Activated CD4-positive, alpha-beta memory T cell treated with anti-CD3 and anti-CD28 coated beads, Interleukin-2, amount 10 ng/mL, durations not matched to agents 7 days and 5 days (primary cell): Measurements from ENCODE around the gene MGAT4C. TPM values are rescaled to one million over a fixed set of nuclear protein-coding genes. Genes with fewer than 3 reads are reported as not detected.
"Not testable (repeated sequence)": the region's sequence is repeated elsewhere in the genome, so short reads cannot be mapped to it uniquely, and the experiment has no call there.

Experiments used
- CTCF ChIA-PET: fragments of 350-600 bp; sonication (Branson Sonifier 250); formaldehyde crosslinking; loops from one replicate; lab custom pipeline; 2021; ENCODE audit warnings: antibody characterized with exemption, inconsistent platforms; lab: Charles Lee
- POLR2A ChIA-PET: fragments of 350-600 bp; sonication (Branson Sonifier 250); formaldehyde crosslinking; loops from one replicate; lab custom pipeline; 2021; ENCODE audit warnings: antibody characterized with exemption; lab: Charles Lee
- DNase-seq: peaks from one replicate; pipeline ENCODE4 v3.0.0-alpha.2; 2020
- H3K27ac Mint-ChIP-seq: one replicate; pipeline ENCODE4 v1.8.0; 2021; ENCODE audit warnings: mild to moderate bottlenecking, mixed read lengths
- H3K27me3 Mint-ChIP-seq: one replicate; pipeline ENCODE4 v1.8.0; 2021; ENCODE audit warnings: mixed read lengths
- H3K36me3 Mint-ChIP-seq: one replicate; pipeline ENCODE4 v1.8.0; 2021; ENCODE audit warnings: low read depth, mixed read lengths
- H3K4me1 Mint-ChIP-seq: one replicate; pipeline ENCODE4 v1.8.0; 2021; ENCODE audit warnings: mixed read lengths
- H3K4me3 Mint-ChIP-seq: one replicate; pipeline ENCODE4 v1.8.0; 2021; ENCODE audit warnings: mild to moderate bottlenecking, mixed read lengths
- H3K9me3 Mint-ChIP-seq: one replicate; pipeline ENCODE4 v1.8.0; 2021; ENCODE audit warnings: mixed read lengths
- total RNA-seq, 2 experiments: library from RNA; stranded (reverse); gene quantifications; one replicate each; pipeline ENCODE4 v1.2.3, GENCODE V29; 2021

Gene MGAT4C
- total RNA-seq, 2 experiments from 2014 or later = not detected

DNA sequence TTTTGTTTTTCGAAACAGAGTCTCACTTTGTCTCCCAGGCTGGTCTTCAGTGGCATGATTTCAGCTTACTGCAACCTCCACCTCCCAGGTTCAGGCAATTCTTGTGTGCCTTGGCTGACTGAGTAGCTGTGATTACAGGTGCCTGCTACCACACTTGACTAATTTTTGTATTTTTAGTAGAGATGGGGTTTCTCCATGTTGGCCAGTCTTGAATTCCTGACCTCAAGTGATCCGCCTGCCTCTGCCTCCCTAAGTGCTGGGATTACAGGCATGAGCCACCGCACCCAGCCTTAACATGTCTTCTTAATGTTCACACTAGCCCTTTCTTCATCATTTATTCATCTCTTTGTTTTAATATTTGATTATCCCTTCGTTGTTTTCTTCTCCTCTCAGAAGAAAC is 197.1 kb downstream of the MGAT4C start:
- POLR2A ChIA-PET, H3K9me3 Mint-ChIP-seq, H3K4me3 Mint-ChIP-seq, H3K27me3 Mint-ChIP-seq, DNase-seq, H3K36me3 Mint-ChIP-seq, CTCF ChIA-PET, H3K4me1 Mint-ChIP-seq, H3K27ac Mint-ChIP-seq: not testable (repeated sequence)

DNA sequence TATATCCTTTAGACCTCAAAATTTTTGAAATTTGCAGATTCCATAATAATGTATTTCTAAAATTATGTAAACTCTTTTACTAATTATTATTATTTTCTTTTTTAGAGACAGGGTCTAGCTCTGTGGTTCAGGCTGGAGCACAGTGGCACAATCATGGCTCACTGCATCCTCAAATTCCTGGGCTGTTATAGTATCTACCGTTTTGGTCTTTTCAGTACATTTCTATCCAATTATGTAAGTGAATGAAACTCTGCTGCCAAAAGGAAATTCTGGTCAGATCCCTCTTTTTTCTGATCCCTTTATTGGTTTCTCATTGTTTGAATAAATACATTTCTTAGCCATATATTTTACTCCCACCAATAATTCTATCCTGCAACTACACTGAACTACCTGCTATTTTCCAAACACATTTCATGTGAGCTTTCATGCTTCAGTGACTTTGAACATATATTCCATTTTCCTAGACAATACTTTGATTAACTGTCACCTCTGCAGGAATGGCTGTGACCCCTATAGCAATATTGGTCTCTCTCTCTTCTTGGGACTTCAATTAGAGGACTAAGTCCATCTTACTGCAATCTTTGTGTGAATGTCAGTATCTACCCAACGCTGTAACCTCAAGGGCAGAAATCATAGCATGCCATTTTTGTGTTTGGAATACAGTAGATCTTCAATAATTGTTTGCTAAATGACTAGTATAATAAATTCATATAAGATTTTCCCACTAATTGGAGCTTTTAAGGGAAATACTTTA is 198.9 kb downstream of the MGAT4C start:
- Mint-ChIP-seq H3K4me1 (no peaks in the 10 kb centered on the region), H3K27me3 (no peaks in the 10 kb centered on the region), H3K27ac (no peak overlapping the region), H3K36me3 (no peaks in the 10 kb centered on the region), H3K4me3 (no peak overlapping the region), H3K9me3 (peaks cover 5% of the 10 kb centered on the region)
- ChIA-PET CTCF (no interaction called here), POLR2A (no interaction called here)
- DNase-seq = no peak

DNA sequence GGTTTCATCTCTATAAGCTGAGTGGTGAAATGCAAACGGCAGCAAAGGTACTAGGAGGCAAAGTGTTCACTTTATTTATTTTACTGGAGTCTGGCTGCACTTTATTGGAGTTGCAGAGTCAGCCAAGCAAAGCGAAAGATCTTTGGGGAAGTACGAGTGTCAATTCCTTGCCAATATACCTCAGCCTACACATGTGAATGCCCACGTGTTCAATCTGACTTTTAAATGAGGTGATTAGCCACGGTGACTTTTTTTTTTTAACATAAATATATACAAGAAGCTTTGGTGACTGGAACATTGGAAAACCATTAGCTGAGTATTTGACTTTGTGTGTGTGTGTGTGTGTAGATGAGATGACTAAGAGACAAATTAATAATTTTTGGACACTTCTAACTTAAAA is 203.3 kb downstream of the MGAT4C start:
- DNase-seq = no peak
- Mint-ChIP-seq H3K27me3 (no peaks in the 10 kb centered on the region), H3K4me3 (no peak overlapping the region), H3K36me3 (no peaks in the 10 kb centered on the region), H3K27ac (no peak overlapping the region), H3K9me3 (peaks cover 5% of the 10 kb centered on the region), H3K4me1 (no peaks in the 10 kb centered on the region)
- ChIA-PET POLR2A (no interaction called here), CTCF (no interaction called here)

DNA sequence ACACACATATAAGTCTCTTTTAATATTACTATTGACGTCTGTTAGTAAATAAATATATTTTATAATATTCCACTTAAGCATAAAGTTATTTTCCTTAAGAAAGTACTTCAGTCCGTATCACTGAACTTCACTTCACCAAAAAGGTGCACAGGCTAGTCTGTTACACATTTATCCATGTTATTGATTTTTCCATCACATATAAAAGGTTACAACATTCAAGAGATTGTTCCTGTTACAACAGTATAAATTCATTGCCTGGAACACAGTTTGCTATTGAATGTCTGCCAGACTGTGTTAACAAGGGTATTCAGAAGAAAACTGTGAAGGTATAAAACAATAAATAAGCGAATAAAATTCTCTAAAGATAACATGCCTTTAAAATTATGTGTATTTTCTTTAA is 206.2 kb downstream of the MGAT4C start:
- ChIA-PET POLR2A (no interaction called here), CTCF (no interaction called here)
- H3K27me3 Mint-ChIP-seq = no peaks in the 10 kb centered on the region
- H3K27ac Mint-ChIP-seq = no peak overlapping the region
- peaks cover 7% of the 10 kb centered on the region for H3K9me3 Mint-ChIP-seq
- no peaks in the 10 kb centered on the region for H3K4me1 Mint-ChIP-seq
- H3K36me3 Mint-ChIP-seq = no peaks in the 10 kb centered on the region
- no peak overlapping the region for H3K4me3 Mint-ChIP-seq
- no peak for DNase-seq

DNA sequence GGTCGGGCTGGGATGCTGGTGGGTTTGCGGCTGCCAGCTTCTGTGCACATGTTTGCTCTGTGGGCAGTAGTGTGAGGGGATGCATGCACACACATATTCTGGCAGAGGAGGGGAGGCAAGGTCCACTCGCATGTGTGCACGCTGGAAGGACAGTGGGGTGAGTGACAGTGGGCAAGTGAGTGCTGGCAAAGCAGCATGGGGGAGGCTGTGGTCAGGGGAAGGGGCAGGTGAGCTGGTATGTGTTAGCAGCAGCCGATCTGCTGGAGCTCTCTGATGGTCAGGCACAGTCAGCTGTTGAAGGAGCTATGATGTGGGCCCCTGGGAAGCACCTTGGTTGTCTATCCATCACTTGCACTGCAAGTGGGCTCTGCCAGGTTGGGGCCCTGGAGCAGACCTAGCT is 211.8 kb downstream of the MGAT4C start:
- H3K4me1 Mint-ChIP-seq = no peaks in the 10 kb centered on the region
- no peaks in the 10 kb centered on the region for H3K27me3 Mint-ChIP-seq
- no peak overlapping the region for H3K27ac Mint-ChIP-seq
- ChIA-PET POLR2A (no interaction called here), CTCF (no interaction called here)
- no peaks in the 10 kb centered on the region for H3K36me3 Mint-ChIP-seq
- no peak overlapping the region for H3K4me3 Mint-ChIP-seq
- H3K9me3 Mint-ChIP-seq = peaks cover 17% of the 10 kb centered on the region
- DNase-seq = no peak

DNA sequence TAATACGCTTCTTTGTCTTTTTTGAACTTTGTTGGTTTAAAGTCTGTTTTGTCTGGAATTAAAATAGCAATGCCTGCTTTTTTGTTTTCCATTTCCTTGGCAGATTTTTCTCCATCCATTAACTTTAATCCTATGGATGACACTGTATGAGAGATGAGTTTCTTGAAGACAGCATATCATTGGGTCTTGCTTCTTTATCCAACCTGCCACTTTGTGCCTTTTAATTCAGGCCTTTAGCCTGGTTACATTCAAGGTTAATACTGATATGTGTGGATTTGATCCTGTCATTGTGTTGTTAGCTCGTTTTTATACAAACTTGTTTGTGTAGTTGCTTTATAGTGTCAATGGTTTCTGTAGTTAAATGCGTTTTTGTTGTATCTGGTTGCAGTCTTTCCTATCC is 214.1 kb downstream of the MGAT4C start:
- Mint-ChIP-seq H3K36me3 (no peaks in the 10 kb centered on the region), H3K27ac (no peak overlapping the region), H3K4me1 (no peaks in the 10 kb centered on the region), H3K9me3 (peaks cover 28% of the 10 kb centered on the region), H3K4me3 (no peak overlapping the region), H3K27me3 (no peaks in the 10 kb centered on the region)
- ChIA-PET CTCF (no interaction called here), POLR2A (no interaction called here)
- no peak for DNase-seq

DNA sequence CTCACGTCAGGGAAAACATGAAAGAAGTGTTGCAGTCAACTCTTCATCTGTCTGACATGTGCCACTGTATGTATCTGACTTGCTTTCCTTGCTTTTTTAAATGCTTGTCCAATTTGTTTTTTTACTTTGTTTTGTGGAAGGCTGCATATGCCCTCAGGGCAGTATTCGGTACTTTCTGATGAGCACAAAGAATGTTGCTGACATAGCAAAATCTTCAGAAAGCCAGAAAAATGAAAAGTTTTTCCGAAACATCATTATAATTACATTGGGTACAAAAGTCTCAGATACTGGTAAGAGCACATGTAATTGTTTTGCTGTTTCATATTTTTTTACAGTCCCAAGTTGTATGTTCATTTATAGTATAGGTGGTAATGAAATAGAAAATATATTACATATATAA is 237.8 kb downstream of the MGAT4C start:
- Mint-ChIP-seq H3K4me1 (no peaks in the 10 kb centered on the region), H3K36me3 (no peaks in the 10 kb centered on the region), H3K27ac (no peak overlapping the region), H3K27me3 (no peaks in the 10 kb centered on the region), H3K4me3 (no peak overlapping the region), H3K9me3 (peaks cover 7% of the 10 kb centered on the region)
- ChIA-PET POLR2A (no interaction called here), CTCF (no interaction called here)
- DNase-seq = no peak

DNA sequence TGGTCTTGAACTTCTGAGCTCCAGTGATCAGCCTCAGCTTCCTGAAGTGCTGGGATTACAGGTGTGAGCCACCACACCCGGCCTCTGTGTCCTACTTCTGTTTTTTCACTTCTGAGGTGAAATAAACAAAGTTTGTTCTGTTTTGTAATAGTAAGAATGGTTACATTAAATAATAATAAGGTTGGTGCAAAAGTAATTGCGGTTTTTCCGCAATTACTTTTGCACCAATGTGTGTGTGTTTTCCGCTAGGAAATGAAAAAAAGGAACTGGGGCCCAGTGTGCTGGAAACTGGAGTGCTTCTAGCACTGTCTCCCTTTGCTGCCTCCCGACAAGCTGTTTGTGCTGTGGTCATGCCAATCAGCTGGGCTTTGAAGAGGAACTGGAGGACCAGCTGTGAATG is 241.2 kb downstream of the MGAT4C start:
- Mint-ChIP-seq H3K9me3 (peaks cover 6% of the 10 kb centered on the region), H3K36me3 (no peaks in the 10 kb centered on the region), H3K27ac (no peak overlapping the region), H3K27me3 (no peaks in the 10 kb centered on the region), H3K4me1 (no peaks in the 10 kb centered on the region), H3K4me3 (no peak overlapping the region)
- CTCF ChIA-PET = no interaction called here
- POLR2A ChIA-PET = no interaction called here
- DNase-seq = no peak

DNA sequence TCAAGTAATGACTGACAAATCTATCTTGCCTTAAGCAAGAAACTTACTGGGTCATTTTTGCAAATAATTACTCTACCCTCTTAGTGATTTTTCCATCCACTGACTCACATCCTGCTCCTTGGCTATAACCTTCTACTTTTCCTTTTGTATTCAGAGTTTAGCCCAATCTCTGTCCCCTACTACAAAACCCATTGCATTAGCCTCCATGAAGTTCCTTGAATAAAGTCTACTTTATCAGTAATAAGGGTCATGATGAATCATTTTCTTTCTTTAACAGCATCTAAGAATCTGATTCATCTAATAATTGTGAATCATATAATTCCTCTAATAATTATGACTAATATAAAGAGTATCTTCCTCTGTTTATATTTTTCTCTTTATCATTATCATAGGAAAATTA is 249.5 kb downstream of the MGAT4C start:
- DNase-seq = no peak
- ChIA-PET CTCF (no interaction called here), POLR2A (no interaction called here)
- no peaks in the 10 kb centered on the region for H3K27me3 Mint-ChIP-seq
- H3K27ac Mint-ChIP-seq = no peak overlapping the region
- no peaks in the 10 kb centered on the region for H3K4me1 Mint-ChIP-seq
- no peak overlapping the region for H3K4me3 Mint-ChIP-seq
- no peaks in the 10 kb centered on the region for H3K36me3 Mint-ChIP-seq
- peaks cover 13% of the 10 kb centered on the region for H3K9me3 Mint-ChIP-seq

DNA sequence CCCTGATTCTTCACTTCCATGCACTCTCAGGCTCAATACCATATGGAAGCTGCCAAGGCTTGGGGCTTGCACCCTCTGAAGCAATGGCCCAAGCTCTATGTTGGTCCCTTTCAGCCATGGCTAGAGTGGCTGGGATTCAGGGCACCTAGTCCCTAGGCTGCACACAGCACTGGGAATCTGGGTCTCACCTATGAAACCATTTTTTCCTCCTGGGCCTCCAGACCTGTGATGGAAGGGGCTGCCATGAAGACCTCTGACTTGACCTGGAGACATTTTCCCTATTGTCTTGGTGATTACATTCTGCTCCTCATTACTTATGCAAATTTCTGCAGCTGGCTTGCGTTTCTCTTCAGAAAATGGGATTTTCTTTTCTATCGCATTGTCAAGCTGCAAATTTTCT is 258.1 kb downstream of the MGAT4C start:
- H3K4me3 Mint-ChIP-seq = no peak overlapping the region
- DNase-seq = no peak
- ChIA-PET CTCF (no interaction called here), POLR2A (no interaction called here)
- no peaks in the 10 kb centered on the region for H3K36me3 Mint-ChIP-seq
- H3K27me3 Mint-ChIP-seq = no peaks in the 10 kb centered on the region
- H3K27ac Mint-ChIP-seq = no peak overlapping the region
- peaks cover 23% of the 10 kb centered on the region for H3K9me3 Mint-ChIP-seq
- H3K4me1 Mint-ChIP-seq = no peaks in the 10 kb centered on the region

DNA sequence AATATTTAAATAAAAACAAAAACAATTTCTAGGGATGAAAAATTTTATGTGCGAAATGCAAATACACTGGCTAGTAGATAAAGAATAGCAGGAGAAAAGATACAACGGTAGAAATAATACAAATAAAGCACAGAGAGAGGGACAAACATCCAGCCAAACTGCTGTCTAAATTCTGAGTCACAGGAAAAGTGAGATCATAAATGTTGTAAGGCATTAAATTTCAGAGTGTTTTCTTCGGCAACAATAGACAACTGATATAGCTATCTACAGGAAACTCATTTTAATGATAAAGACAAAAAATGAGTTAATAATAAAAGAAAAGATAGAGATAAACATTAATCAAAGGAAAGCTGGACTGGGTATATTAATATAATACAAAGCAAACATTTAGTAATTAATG is 259.9 kb downstream of the MGAT4C start:
- Mint-ChIP-seq H3K27ac (no peak overlapping the region), H3K4me1 (no peaks in the 10 kb centered on the region), H3K36me3 (no peaks in the 10 kb centered on the region), H3K4me3 (no peak overlapping the region), H3K9me3 (peaks cover 27% of the 10 kb centered on the region), H3K27me3 (no peaks in the 10 kb centered on the region)
- no peak for DNase-seq
- POLR2A ChIA-PET = no interaction called here
- CTCF ChIA-PET = no interaction called here

DNA sequence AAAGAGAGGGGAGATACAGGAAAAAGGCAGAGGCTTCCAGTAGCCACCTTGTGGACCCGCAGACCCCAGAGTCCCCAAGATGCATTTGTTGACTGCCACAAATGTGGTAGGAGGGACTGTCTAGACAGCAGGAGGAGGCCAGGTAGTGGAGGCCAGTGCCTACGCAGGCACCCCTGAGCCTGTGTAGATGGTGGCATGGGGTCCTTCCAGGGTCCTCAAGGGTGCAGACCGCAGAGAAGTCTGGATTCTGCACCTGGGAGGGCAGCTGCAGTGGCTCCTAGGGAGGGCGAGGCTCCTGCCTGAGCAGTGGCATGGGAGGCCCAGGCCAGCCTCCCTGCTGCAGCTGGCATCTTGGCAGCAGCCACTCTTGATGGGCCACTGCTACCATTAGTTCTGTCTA is 262.4 kb downstream of the MGAT4C start:
- no peaks in the 10 kb centered on the region for H3K36me3 Mint-ChIP-seq
- no peaks in the 10 kb centered on the region for H3K4me1 Mint-ChIP-seq
- no peak overlapping the region for H3K4me3 Mint-ChIP-seq
- POLR2A ChIA-PET = no interaction called here
- H3K9me3 Mint-ChIP-seq = peaks cover 21% of the 10 kb centered on the region
- DNase-seq = no peak
- H3K27ac Mint-ChIP-seq = no peak overlapping the region
- CTCF ChIA-PET = no interaction called here
- H3K27me3 Mint-ChIP-seq = no peaks in the 10 kb centered on the region

DNA sequence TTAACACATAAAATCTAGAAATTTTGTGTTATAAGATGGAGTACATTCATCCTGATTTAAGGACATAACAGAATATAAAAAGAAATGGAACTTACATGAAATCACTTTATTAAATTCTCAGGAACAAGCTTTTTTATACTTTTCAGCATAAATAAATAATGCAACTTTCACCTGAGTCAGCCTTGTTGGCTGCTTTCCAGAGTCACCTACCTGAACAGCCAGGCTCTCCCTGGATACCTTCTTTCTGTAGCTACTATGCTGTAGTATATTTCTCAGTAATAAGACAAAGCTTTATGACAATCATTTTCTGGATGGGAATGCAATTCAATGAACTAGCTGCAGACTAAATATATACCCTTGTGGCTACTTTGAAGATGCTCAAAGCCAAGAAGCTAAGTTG is 270.2 kb downstream of the MGAT4C start:
- no peaks in the 10 kb centered on the region for H3K36me3 Mint-ChIP-seq
- no peaks in the 10 kb centered on the region for H3K4me1 Mint-ChIP-seq
- CTCF ChIA-PET = no interaction called here

DNA sequence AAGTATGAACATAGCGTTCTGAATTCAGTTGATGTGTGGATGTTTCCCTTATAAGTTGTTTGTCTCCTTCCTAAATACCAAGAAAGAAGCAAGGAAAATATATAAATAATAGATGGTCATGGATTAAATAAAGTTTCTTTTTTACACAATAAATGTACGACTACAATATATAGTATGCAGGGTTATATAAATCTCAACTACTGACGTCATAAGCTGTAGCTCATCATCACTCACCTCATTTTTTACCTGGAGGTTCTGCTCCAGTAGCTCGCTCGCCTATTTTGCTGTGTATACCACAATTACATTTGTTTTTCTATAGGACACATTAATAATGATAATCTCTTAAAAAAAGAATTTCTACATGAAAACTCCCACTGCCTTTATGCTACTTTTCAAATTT is 272.6 kb downstream of the MGAT4C start:
- H3K9me3 Mint-ChIP-seq = peaks cover 4% of the 10 kb centered on the region
- H3K27me3 Mint-ChIP-seq = no peaks in the 10 kb centered on the region
- no peak overlapping the region for H3K27ac Mint-ChIP-seq
- POLR2A ChIA-PET = no interaction called here
- H3K36me3 Mint-ChIP-seq = no peaks in the 10 kb centered on the region
- CTCF ChIA-PET = no interaction called here
- DNase-seq = no peak
- no peak overlapping the region for H3K4me3 Mint-ChIP-seq
- H3K4me1 Mint-ChIP-seq = no peaks in the 10 kb centered on the region

More for the DNA sequence above, 270.2 kb downstream of the MGAT4C start:
- DNase-seq = no peak
- Mint-ChIP-seq H3K4me3 (no peak overlapping the region), H3K9me3 (peaks cover 4% of the 10 kb centered on the region), H3K27ac (no peak overlapping the region), H3K27me3 (no peaks in the 10 kb centered on the region)
- POLR2A ChIA-PET = no interaction called here
